COLO668 (cell line): Measurements from ENCODE around the gene SMYD1.

ENCODE experiments used
- DNase-seq: peaks from one replicate; lab custom pipeline; 2025; ENCODE audit not compliant: unreplicated experiment; lab: John Stamatoyannopoulos, UW

SMYD1 gene

DNA sequence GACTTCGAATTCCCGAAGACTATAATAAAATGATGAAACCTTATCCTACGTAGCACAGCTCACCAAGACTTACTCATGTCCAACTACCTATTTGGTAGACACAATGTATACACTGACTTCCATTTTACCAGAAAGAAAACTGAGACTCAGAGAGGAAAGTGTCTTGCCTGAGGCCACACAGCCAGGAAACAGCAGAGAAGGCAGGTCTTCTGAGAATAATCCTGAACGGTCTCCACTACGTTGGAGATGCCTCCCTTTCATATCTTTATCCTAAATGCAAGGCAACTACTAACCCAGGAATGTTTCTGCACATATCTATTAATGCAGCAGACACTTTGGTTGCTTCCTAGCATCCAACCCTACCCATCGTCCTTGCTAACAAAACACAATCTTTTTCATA, 72.2 kb downstream of the SMYD1 start:
- DNase-seq: no peak

DNA sequence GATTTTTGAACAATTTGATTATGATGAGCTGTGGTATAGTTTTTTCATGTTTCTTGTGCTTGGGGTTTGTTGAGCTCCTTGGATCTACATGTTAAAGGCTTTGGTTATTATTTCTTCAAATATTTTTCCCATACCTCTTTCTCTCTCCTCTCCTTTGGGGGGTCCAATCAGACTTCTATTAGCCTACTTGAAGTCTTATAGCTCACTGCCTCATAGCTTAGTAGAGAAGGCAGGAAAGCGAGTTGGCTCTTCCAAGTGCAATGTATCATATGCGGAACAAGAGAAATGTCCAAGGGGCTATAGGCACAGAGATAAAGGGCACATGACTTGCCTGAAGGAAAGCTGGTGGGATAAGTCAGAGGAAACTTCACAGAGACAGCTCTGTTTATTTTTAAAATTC, 74.3 kb downstream of the SMYD1 start:
- no peak for DNase-seq

DNA sequence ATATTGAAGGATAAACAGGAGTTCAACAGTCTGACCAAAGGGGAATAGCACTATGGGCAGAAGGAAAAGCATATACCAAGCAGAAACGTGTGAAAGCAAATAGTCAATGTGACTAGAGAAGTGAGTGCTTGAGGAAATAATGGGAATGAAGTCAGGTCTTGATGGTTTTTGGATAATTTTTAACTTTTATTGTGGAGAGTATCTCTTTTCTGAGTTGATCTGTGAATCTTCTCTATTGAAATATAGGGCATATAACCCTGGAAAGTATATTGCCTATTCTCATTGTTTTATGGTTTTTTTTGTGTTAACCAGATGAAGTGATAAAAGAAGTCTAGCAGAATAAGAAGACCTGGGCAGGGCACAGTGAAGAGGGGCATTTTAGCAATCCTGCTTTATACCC, 76.6 kb downstream of the SMYD1 start:
- no peak for DNase-seq

- DNase-seq: no peak
These were observed 77.4 kb downstream of the SMYD1 start for GRCh38 chr2:88144914-88145497.

DNA sequence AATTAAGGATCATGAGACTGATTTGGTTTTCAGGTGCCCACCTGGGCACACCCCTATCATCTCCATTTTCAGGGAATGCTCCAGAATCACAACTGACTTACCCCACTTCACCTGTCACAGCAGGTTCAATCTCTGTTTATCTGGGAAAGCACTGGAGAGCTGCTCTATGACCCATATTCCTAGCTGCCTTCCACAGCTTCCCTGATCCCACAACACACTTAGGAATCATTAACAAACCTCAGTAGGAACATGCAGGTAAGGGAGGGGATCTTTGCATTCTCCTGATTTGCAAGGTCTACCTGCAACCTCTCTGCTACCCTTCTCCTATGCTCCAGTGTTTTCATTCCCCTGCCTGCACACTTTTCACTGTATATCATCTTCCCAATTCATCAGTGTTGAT, 79.0 kb downstream of the SMYD1 start:
- DNase-seq: no peak

DNA sequence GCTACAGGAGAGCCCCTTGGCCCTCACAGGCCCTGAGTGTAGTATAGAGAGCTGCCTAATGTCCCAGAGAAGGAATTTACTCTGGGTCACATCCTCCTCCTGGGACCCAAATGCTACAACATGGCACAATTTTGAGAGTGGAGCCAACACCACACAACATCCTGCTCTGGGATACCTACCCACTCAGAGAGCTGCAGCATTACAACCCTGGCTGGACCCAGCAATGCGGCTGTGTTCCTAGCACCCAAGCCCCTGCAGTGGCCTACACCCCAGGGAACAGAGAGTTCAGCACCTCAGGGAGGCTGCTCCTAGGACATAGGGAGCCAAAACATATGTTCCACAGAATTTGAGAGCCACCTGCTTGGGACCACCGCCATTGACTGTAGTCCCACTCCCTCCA, 79.5 kb downstream of the SMYD1 start:
- DNase-seq: no peak

GRCh38 chr2:88148929-88149438, 81.4 kb downstream of the SMYD1 start:
- no peak for DNase-seq

GRCh38 chr2:88159481-88159880, 91.9 kb downstream of the SMYD1 start:
- DNase-seq: no peak

- DNase-seq: peak; percentile 39
These were observed 92.4 kb downstream of the SMYD1 start for GRCh38 chr2:88159955-88160415.

- DNase-seq: no peak
These were observed 92.9 kb downstream of the SMYD1 start for GRCh38 chr2:88160517-88160916.

- no peak for DNase-seq
These were observed 94.0 kb downstream of the SMYD1 start for GRCh38 chr2:88161446-88162244.
